HG02798 (cell line): ENCODE results near the gene TTBK1.

ENCODE experiments used
- ATAC-seq: cut with Tn5 transposase; IDR thresholded peaks from one replicate; pipeline ENCODE4 v1.9.1; 2021; ENCODE audit warnings: mild to moderate bottlenecking; ENCODE audit not compliant: unreplicated experiment, poor library complexity

TTBK1 gene

GRCh38 chr6:43268782-43269272 lies 25.5 kb downstream of the TTBK1 start:
- no peak for ATAC-seq

- peak; percentile 33 for ATAC-seq
Observed at GRCh38 chr6:43269273-43270007, 26.2 kb downstream of the TTBK1 start.

GRCh38 chr6:43271103-43271815 lies 28.0 kb downstream of the TTBK1 start:
- no peak for ATAC-seq

- no peak for ATAC-seq
Observed at GRCh38 chr6:43271944-43272343, 28.7 kb downstream of the TTBK1 start.

GRCh38 chr6:43273707-43274106 lies 30.4 kb downstream of the TTBK1 start:
- no peak for ATAC-seq

GRCh38 chr6:43274127-43274915 lies 31.0 kb downstream of the TTBK1 start:
- ATAC-seq: no peak

GRCh38 chr6:43274916-43275597 lies 31.8 kb downstream of the TTBK1 start:
- no peak for ATAC-seq

GRCh38 chr6:43275801-43276576 lies 32.7 kb downstream of the TTBK1 start:
- no peak for ATAC-seq

- ATAC-seq: no peak
Observed at GRCh38 chr6:43276577-43277305, 33.5 kb downstream of the TTBK1 start.

GRCh38 chr6:43277306-43277642 lies 34.0 kb downstream of the TTBK1 start:
- ATAC-seq: no peak

- ATAC-seq: no peak
Observed at GRCh38 chr6:43277643-43278523, 34.6 kb downstream of the TTBK1 start.

GRCh38 chr6:43278524-43279078 lies 35.3 kb downstream of the TTBK1 start:
- no peak for ATAC-seq

- ATAC-seq: no peak
Observed at GRCh38 chr6:43280234-43280633, 37.0 kb downstream of the TTBK1 start.

GRCh38 chr6:43282060-43282459 lies 38.8 kb downstream of the TTBK1 start:
- no peak for ATAC-seq

- ATAC-seq: no peak
Observed at GRCh38 chr6:43282636-43283513, 39.6 kb downstream of the TTBK1 start.

GRCh38 chr6:43283514-43283901 lies 40.2 kb downstream of the TTBK1 start:
- ATAC-seq: no peak

GRCh38 chr6:43283905-43284304 lies 40.6 kb downstream of the TTBK1 start:
- ATAC-seq: no peak
